HCT116 (cell line): ENCODE results near the gene ASPG. TPM values are rescaled to one million over a fixed set of nuclear protein-coding genes. Genes with fewer than 3 reads are reported as not detected.

Experiments
- ATAC-seq: fragments of 200-7000 bp; cut with Tn5 transposase; 2 replicates; pipeline ENCODE4 v1.9.1; 2020; ENCODE audit warnings: mild to moderate bottlenecking, moderate library complexity
- BruUV-seq: library from RNA; stranded (reverse); fragments of 400-500 nt; replicated peaks from 2 replicates; lab custom pipeline; 2021; lab: Mats Ljungman, UMichigan
- CTCF ChIA-PET: fragments of 300-600 bp; sonication (Branson Sonifier 250); formaldehyde crosslinking; loops from one replicate; lab custom pipeline; 2021; ENCODE audit warnings: antibody characterized with exemption; lab: Charles Lee
- POLR2A ChIA-PET: fragments of 300-600, 350-600 bp; sonication (Branson Sonifier 250); formaldehyde crosslinking; loops from one replicate; lab custom pipeline; 2021; ENCODE audit warnings: antibody characterized with exemption; lab: Charles Lee
- RAD21 ChIA-PET, 2 experiments: fragments of 300-600 bp; sonication (Branson Sonifier 250); formaldehyde crosslinking; loops; one replicate each; lab custom pipeline; 2023; ENCODE audit warnings: low total read pairs in 2 of 2; ENCODE audit not compliant: uncharacterized antibody in 2 of 2, unreplicated experiment in 2 of 2, low non-redundant PET in 1 of 2; lab: Charles Lee
- DNase-seq: peaks from one replicate; pipeline ENCODE4 v3.0.0-alpha.2; 2010; ENCODE audit warnings: low read depth, low spot score
- H2AFZ ChIP-seq: fragments of 200-600 bp; shearing (Covaris generic), sonication (generic); 2 replicates; pipeline ENCODE4 v1.6.1; 2017; ENCODE audit warnings: low read depth, mixed run types, mixed read lengths, antibody characterized with exemption, low read length; ENCODE audit not compliant: poor library complexity, severe bottlenecking
- H3K27ac ChIP-seq: 2 replicates; pipeline ENCODE4 v1.5.1; 2012; ENCODE audit warnings: low read depth, low read length
- H3K27me3 ChIP-seq: fragments of 200-600 bp; sonication (generic); 2 replicates; pipeline ENCODE4 v1.6.1; 2016; ENCODE audit warnings: mixed run types, low read length, mixed read lengths; ENCODE audit not compliant: insufficient read depth
- H3K36me3 ChIP-seq, 2 experiments: fragments of 200-500 bp in 1 of 2; fragments of 200-600 bp in 1 of 2; sonication (Bioruptor generic) in 1 of 2; sonication (generic) in 1 of 2; 2 replicates each; pipeline versions ENCODE4 v1.5.1 to v1.6.1; 2014 to 2016; ENCODE audit warnings: low read length in 2 of 2, inconsistent platforms in 1 of 2, mixed read lengths in 1 of 2, mixed run types in 1 of 2; ENCODE audit not compliant: insufficient read depth in 2 of 2, control insufficient read depth in 1 of 2
- H3K4me1 ChIP-seq, 2 experiments: fragments of 200-600 bp in 1 of 2; sonication (generic) in 1 of 2; 2 replicates each; pipeline versions ENCODE4 v1.5.1 to v1.6.1; 2012 to 2017; ENCODE audit warnings: low read length in 2 of 2, inconsistent platforms in 1 of 2, mild to moderate bottlenecking in 1 of 2, mixed read lengths in 1 of 2, mixed run types in 1 of 2, moderate library complexity in 1 of 2; ENCODE audit not compliant: insufficient read depth in 2 of 2, control insufficient read depth in 1 of 2
- H3K4me2 ChIP-seq: fragments of 200-600 bp; sonication (generic); 2 replicates; pipeline ENCODE4 v1.6.1; 2017; ENCODE audit warnings: mixed run types, low read length, mixed read lengths
- H3K4me3 ChIP-seq, 2 experiments: fragments of 200-600 bp in 1 of 2; sonication (generic) in 1 of 2; replicated peaks in 1 of 2; 2 replicates each; pipeline ENCODE4 v1.5.1; 2011 to 2016; ENCODE audit warnings: low read length in 2 of 2, control low read depth in 1 of 2, low read depth in 1 of 2, mild to moderate bottlenecking in 1 of 2, mixed read lengths in 1 of 2, mixed run types in 1 of 2
- H3K79me2 ChIP-seq: fragments of 200-600 bp; sonication (generic); 2 replicates; pipeline ENCODE4 v1.6.1; 2017; ENCODE audit warnings: mild to moderate bottlenecking, mixed run types, low read length, moderate library complexity, mixed read lengths; ENCODE audit not compliant: insufficient read depth
- H3K9ac ChIP-seq: fragments of 200-600 bp; sonication (generic); 2 replicates; pipeline ENCODE4 v1.6.1; 2016; ENCODE audit warnings: low read length, mixed read lengths
- H3K9me2 ChIP-seq: fragments of 200-600 bp; sonication (generic), shearing (Covaris generic); 2 replicates; pipeline ENCODE4 v1.6.1; 2017; ENCODE audit warnings: mixed run types, mild to moderate bottlenecking, moderate library complexity; ENCODE audit not compliant: insufficient read depth
- H3K9me3 ChIP-seq, 2 experiments: fragments of 200-500 bp in 1 of 2; fragments of 200-600 bp in 1 of 2; sonication (Bioruptor generic) in 1 of 2; sonication (generic) in 1 of 2; 2 replicates each; pipeline ENCODE4 v1.6.1; 2014 to 2017; ENCODE audit warnings: low read length in 2 of 2, mixed read lengths in 2 of 2, inconsistent platforms in 1 of 2, low read depth in 1 of 2, mild to moderate bottlenecking in 1 of 2, mixed run types in 1 of 2, moderate library complexity in 1 of 2; ENCODE audit not compliant: control insufficient read depth in 1 of 2, insufficient read depth in 1 of 2
- H4K20me1 ChIP-seq: fragments of 200-600 bp; sonication (generic), shearing (Covaris generic); 2 replicates; pipeline ENCODE4 v1.6.1; 2017; ENCODE audit warnings: mixed run types, mild to moderate bottlenecking, moderate library complexity; ENCODE audit not compliant: insufficient read depth
- EZH2 ChIP-seq: fragments of 200-600 bp; sonication (generic); IDR thresholded peaks from 2 replicates; pipeline ENCODE4 v1.6.1; 2017; ENCODE audit warnings: antibody characterized with exemption, mixed run types
- EZH2phosphoT487 ChIP-seq: fragments of 200-600 bp; IDR thresholded peaks from 2 replicates; pipeline ENCODE4 v1.6.1; 2018; ENCODE audit warnings: antibody characterized with exemption, borderline replicate concordance
- POLR2AphosphoS5 ChIP-seq: IDR thresholded peaks from 2 replicates; pipeline ENCODE4 v1.6.1; 2011; ENCODE audit warnings: mild to moderate bottlenecking, low read depth, low read length, moderate library complexity
- RAD21 ChIP-seq: IDR thresholded peaks from 2 replicates; pipeline ENCODE4 v1.6.1; 2012; ENCODE audit warnings: low read depth, mild to moderate bottlenecking
- intact Hi-C: fragments of 100-400 bp; cut with micrococcal nuclease; formaldehyde crosslinking; loops from 2 replicates; pipeline ENCODE4 v1.10.0; 2022
- total RNA-seq: library from RNA; stranded (reverse); gene quantifications from one replicate; pipeline ENCODE4 v1.2.1, GENCODE V29; 2021; ENCODE audit not compliant: unreplicated experiment
- TF ChIP-seq, protein P1 (sequence below): IDR thresholded peaks from 2 replicates; pipeline ENCODE4 v1.6.1; 2012; ENCODE audit warnings: low read depth

Gene ASPG
- total RNA-seq, 1 experiment from 2014 or later = not detected

DNA sequence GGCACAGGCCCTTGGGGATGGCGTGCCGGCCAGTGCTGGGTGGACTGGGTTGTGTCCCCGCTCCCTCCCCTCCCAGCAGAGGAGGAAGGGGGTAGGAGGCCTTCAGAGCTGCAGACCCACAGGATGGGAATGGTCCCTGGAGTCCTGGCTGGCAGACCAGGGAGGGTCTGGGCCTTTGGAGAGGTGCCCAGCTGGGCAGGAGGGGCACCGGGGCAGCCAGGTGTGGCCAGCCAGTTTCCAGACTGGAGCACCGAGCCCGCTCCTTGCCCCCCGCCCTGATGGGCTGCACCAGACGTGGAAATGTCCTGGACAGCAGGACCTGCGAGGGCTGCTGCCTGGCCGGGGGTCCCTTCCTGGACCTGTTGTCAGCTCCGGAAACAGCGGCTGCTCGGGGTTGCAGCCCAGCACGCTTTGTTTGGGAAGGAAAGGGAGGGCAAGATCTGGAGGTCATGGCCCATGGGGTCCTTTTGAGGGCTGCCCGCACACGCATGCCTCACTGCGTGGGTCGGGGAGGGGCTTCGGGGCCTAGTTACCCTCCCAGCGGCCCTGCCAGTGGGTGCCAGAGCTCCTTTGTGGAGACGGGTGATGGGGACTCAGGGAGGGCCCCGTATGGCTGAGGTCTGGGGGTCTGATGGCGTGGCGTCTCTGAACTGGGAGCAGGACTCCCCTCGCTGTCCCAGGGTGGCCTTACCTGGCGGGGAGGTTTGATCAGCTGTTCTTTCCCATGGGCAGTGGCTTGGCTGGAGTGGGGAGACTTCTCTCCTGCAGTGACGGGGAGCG lies 62.0 kb downstream of the ASPG start:
- H3K9me2 ChIP-seq = no peaks in the 10 kb centered on the region
- H3K27ac ChIP-seq = no peak overlapping the region
- no peaks in the 10 kb centered on the region for H3K27me3 ChIP-seq
- no peak overlapping the region for H3K4me3 ChIP-seq
- peaks cover 25% of the 10 kb centered on the region; the same call in 1 of the 2 replicates for H3K79me2 ChIP-seq
- H2AFZ ChIP-seq = no peak overlapping the region
- H4K20me1 ChIP-seq = no peaks in the 10 kb centered on the region
- no peak overlapping the region for H3K4me2 ChIP-seq
- no peak for ATAC-seq
- H3K9me3 ChIP-seq = no peaks in the 10 kb centered on the region
- intact Hi-C loops = no loop called here
- TF ChIP-seq, protein P1, sequence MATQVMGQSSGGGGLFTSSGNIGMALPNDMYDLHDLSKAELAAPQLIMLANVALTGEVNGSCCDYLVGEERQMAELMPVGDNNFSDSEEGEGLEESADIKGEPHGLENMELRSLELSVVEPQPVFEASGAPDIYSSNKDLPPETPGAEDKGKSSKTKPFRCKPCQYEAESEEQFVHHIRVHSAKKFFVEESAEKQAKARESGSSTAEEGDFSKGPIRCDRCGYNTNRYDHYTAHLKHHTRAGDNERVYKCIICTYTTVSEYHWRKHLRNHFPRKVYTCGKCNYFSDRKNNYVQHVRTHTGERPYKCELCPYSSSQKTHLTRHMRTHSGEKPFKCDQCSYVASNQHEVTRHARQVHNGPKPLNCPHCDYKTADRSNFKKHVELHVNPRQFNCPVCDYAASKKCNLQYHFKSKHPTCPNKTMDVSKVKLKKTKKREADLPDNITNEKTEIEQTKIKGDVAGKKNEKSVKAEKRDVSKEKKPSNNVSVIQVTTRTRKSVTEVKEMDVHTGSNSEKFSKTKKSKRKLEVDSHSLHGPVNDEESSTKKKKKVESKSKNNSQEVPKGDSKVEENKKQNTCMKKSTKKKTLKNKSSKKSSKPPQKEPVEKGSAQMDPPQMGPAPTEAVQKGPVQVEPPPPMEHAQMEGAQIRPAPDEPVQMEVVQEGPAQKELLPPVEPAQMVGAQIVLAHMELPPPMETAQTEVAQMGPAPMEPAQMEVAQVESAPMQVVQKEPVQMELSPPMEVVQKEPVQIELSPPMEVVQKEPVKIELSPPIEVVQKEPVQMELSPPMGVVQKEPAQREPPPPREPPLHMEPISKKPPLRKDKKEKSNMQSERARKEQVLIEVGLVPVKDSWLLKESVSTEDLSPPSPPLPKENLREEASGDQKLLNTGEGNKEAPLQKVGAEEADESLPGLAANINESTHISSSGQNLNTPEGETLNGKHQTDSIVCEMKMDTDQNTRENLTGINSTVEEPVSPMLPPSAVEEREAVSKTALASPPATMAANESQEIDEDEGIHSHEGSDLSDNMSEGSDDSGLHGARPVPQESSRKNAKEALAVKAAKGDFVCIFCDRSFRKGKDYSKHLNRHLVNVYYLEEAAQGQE = no peak
- TF ChIP-seq RAD21 = no peak
- no peak for TF ChIP-seq EZH2phosphoT487
- no peak for TF ChIP-seq EZH2
- no peak for TF ChIP-seq POLR2AphosphoS5
- TF ChIP-seq, all 23 proteins: peak for 0
- POLR2A ChIA-PET = no interaction called here
- Histone ChIP-seq H3K4me1 (peaks cover 11 to 18% of the 10 kb centered on the region in 2 experiments), H3K36me3 (no peaks in the 10 kb centered on the region), H3K9ac (no peak overlapping the region)
- RAD21 ChIA-PET = no interaction called here
- BruUV-seq = no TSS peak
- CTCF ChIA-PET = no interaction called here
- no peak for DNase-seq
